Stomach (tissue), 4 donors: ENCODE data around the gene NCKAP5.

Source experiments
- CTCF ChIP-seq, 7 experiments: fragments of 450-650 bp in 4 of 7; fragments of 200-600 bp in 3 of 7; sonication (generic) in 3 of 7; IDR thresholded peaks; one replicate each; pipeline ENCODE4 v1.5.1; 2016 to 2019; ENCODE audit warnings: antibody characterized with exemption in 7 of 7, control low read depth in 2 of 7, mild to moderate bottlenecking in 1 of 7
- POLR2A ChIP-seq, 4 donors: fragments of 450-650 bp; IDR thresholded peaks; one replicate each; pipeline ENCODE4 v1.6.1; 2016; ENCODE audit warnings: antibody characterized with exemption in 4 of 4, control low read depth in 2 of 4, mild to moderate bottlenecking in 1 of 4, moderate library complexity in 1 of 4

GRCh38 chr2:133175926-133176325 is 392.3 kb downstream of the NCKAP5 start:
- TF ChIP-seq POLR2A (IDR thresholded peaks at IDR 0.05) (no peak), CTCF (IDR thresholded peaks at IDR 0.05) (no peak)
